K562 (cell line): ENCODE measurements around the gene DCUN1D2. TPM values are rescaled to one million over a fixed set of nuclear protein-coding genes. Genes with fewer than 3 reads are reported as not detected.
A peak's percentile ranks its signal among the peaks of the same experiment; 100 is the strongest.

Experiments
- ATAC-seq: fragments of 200-7000 bp; cut with Tn5 transposase; 3 replicates; pipeline ENCODE4 v1.9.1; 2020; ENCODE audit warnings: moderate library complexity
- BruUV-seq: library from RNA; stranded (reverse); fragments of 400-500 nt; replicated peaks from 2 replicates; lab custom pipeline; 2021; lab: Mats Ljungman, UMichigan
- CTCF ChIA-PET: fragments of 300-600 bp; formaldehyde crosslinking; extraction: SDS; loops from one replicate; lab custom pipeline; 2021; ENCODE audit warnings: low intra/inter-chr PET ratio; lab: Yijun Ruan, JAX
- POLR2A ChIA-PET: fragments of 300-600, 350-650 bp; sonication (Branson Sonifier 250); formaldehyde crosslinking; extraction: SDS; loops from one replicate; lab custom pipeline; 2021; ENCODE audit warnings: antibody characterized with exemption, inconsistent platforms; lab: Yijun Ruan, JAX
- DNase-seq, 4 experiments: peaks; one replicate each; pipeline versions ENCODE4 v3.0.0 to v3.0.0-alpha.2; 2011 to 2018; ENCODE audit warnings: low spot score in 3 of 4, mixed read lengths in 3 of 4; ENCODE audit errors: extremely low read depth in 1 of 4
- FAIRE-seq: peaks from 2 replicates; lab custom pipeline; 2011; peaks lifted over from hg19 to GRCh38; lab: Jason Lieb, UNC
- H2AFZ ChIP-seq: 2 replicates; pipeline ENCODE4 v1.6.0; 2011; ENCODE audit warnings: low read depth, low read length, control low read depth, inconsistent platforms
- H3K27ac ChIP-seq: fragments of 200-600 bp; 3 replicates; pipeline ENCODE4 v1.8.0; 2011; ENCODE audit warnings: low read depth, mild to moderate bottlenecking, control low read depth, inconsistent platforms, low read length, moderate library complexity, mixed read lengths; ENCODE audit errors: extremely low read depth
- H3K27me3 ChIP-seq, 2 experiments: fragments of 300-600 bp in 1 of 2; 2 replicates in 1 of 2; 3 replicates in 1 of 2; pipeline versions ENCODE4 v1.6.0 to v1.8.0; 2011; ENCODE audit warnings: inconsistent platforms in 2 of 2, low read length in 2 of 2, mild to moderate bottlenecking in 1 of 2, mixed read lengths in 1 of 2, moderate library complexity in 1 of 2; ENCODE audit not compliant: control insufficient read depth in 2 of 2, insufficient read depth in 2 of 2
- H3K36me3 ChIP-seq: fragments of 300-600 bp; 3 replicates; pipeline ENCODE4 v1.8.0; 2011; ENCODE audit warnings: mild to moderate bottlenecking, low read length, inconsistent platforms; ENCODE audit not compliant: control insufficient read depth, insufficient read depth
- H3K4me1 ChIP-seq, 2 experiments: fragments of 200-600 bp in 1 of 2; replicated peaks in 1 of 2; 2 replicates in 1 of 2; 3 replicates in 1 of 2; pipeline versions ENCODE4 v1.5.1 to v1.8.0; 2011; ENCODE audit warnings: inconsistent platforms in 2 of 2, low read length in 2 of 2, mild to moderate bottlenecking in 1 of 2, mixed read lengths in 1 of 2, moderate library complexity in 1 of 2; ENCODE audit not compliant: control insufficient read depth in 2 of 2, insufficient read depth in 2 of 2
- H3K4me2 ChIP-seq: 2 replicates; pipeline ENCODE4 v1.6.1; 2011; ENCODE audit warnings: low read length, control low read depth, inconsistent platforms, mixed read lengths; ENCODE audit not compliant: insufficient read depth
- H3K4me3 ChIP-seq: fragments of 200-600 bp; sonication (generic), shearing (Covaris generic); 2 replicates; pipeline ENCODE4 v1.5.1; 2016; ENCODE audit warnings: control low read depth, inconsistent platforms
- H3K79me2 ChIP-seq: fragments of 200-600 bp; 3 replicates; pipeline ENCODE4 v1.8.0; 2011; ENCODE audit warnings: low read length, inconsistent platforms; ENCODE audit not compliant: control insufficient read depth, insufficient read depth
- H3K9ac ChIP-seq, 2 experiments: 2 replicates each; pipeline versions ENCODE4 v1.6.0 to v1.6.1; 2011; ENCODE audit warnings: low read depth in 2 of 2, low read length in 2 of 2, control low read depth in 1 of 2, inconsistent platforms in 1 of 2, mild to moderate bottlenecking in 1 of 2, mixed read lengths in 1 of 2; ENCODE audit not compliant: insufficient read depth in 1 of 2
- H3K9me1 ChIP-seq: one replicate; pipeline ENCODE4 v1.6.0; 2011; ENCODE audit warnings: inconsistent platforms, mild to moderate bottlenecking, low read length, moderate library complexity; ENCODE audit not compliant: control insufficient read depth, insufficient read depth
- H3K9me3 ChIP-seq: replicated peaks from 2 replicates; pipeline ENCODE4 v1.5.1; 2011; ENCODE audit warnings: low read depth, low read length, inconsistent platforms; ENCODE audit not compliant: control insufficient read depth, insufficient read depth
- H4K20me1 ChIP-seq: replicated peaks from 2 replicates; pipeline ENCODE4 v1.6.1; 2011; ENCODE audit warnings: low read length, inconsistent platforms, mixed read lengths; ENCODE audit not compliant: control insufficient read depth, insufficient read depth
- BRF1 ChIP-seq: IDR thresholded peaks from 3 replicates; pipeline ENCODE4 v1.6.1; 2011; ENCODE audit warnings: borderline replicate concordance, mild to moderate bottlenecking; ENCODE audit not compliant: insufficient read length; ENCODE audit errors: extremely low read depth
- CSDE1 ChIP-seq, 2 experiments: fragments of 450-650 bp; IDR thresholded peaks; 2 replicates each; pipeline ENCODE4 v1.6.1; 2016; ENCODE audit warnings: mild to moderate bottlenecking in 1 of 2
- KLF13 ChIP-seq: fragments of 450-650 bp; IDR thresholded peaks from 2 replicates; pipeline ENCODE4 v1.6.1; 2016; ENCODE audit warnings: missing genetic modification characterization, low read depth, mild to moderate bottlenecking, missing compliant biosample characterization, moderate library complexity, borderline replicate concordance
- NCOA6 ChIP-seq: fragments of 450-650 bp; IDR thresholded peaks from 2 replicates; pipeline ENCODE4 v1.6.1; 2017; ENCODE audit warnings: mild to moderate bottlenecking
- PCBP2 ChIP-seq: fragments of 200-400 bp; formaldehyde crosslinking; IDR thresholded peaks from 2 replicates; pipeline ENCODE4 v1.6.1; 2018; ENCODE audit warnings: low read length, low read depth, mild to moderate bottlenecking, moderate library complexity; ENCODE audit not compliant: poor library complexity, severe bottlenecking
- PURB ChIP-seq: sonication (generic); formaldehyde crosslinking; IDR thresholded peaks from 2 replicates; pipeline ENCODE4 v1.9.0; 2021; ENCODE audit warnings: low read depth, mild to moderate bottlenecking, missing genetic modification reagents
- RFX5 ChIP-seq: IDR thresholded peaks from 2 replicates; pipeline ENCODE4 v1.6.1; 2011; ENCODE audit warnings: low read depth, mild to moderate bottlenecking, improper control_type of control experiment, low read length
- RFX7 ChIP-seq: fragments of 250-450 bp; sonication (Bioruptor Pico); IDR thresholded peaks from 2 replicates; pipeline ENCODE4 v1.5.1; 2021; ENCODE audit warnings: mild to moderate bottlenecking
- SPI1 ChIP-seq: IDR thresholded peaks from 2 replicates; pipeline ENCODE4 v1.6.1; 2011; ENCODE audit warnings: low read depth, low read length, control low read depth, borderline replicate concordance
- TAL1 ChIP-seq: fragments of 450-650 bp; IDR thresholded peaks from 2 replicates; pipeline ENCODE4 v1.6.1; 2016; ENCODE audit warnings: mild to moderate bottlenecking
- ZC3H8 ChIP-seq: fragments of 450-650 bp; IDR thresholded peaks from 2 replicates; pipeline ENCODE4 v1.6.1; 2017
- ZNF324 ChIP-seq: fragments of 250-450 bp; sonication (Bioruptor Pico); IDR thresholded peaks from 2 replicates; pipeline ENCODE4 v1.4.0; 2020; ENCODE audit warnings: mild to moderate bottlenecking
- ZNF644 ChIP-seq: fragments of 200-800 bp; sonication (Bioruptor generic); IDR thresholded peaks from 2 replicates; pipeline ENCODE4 v1.6.1; 2016; ENCODE audit warnings: low read depth, missing genetic modification characterization, missing compliant biosample characterization
- whole genome bisulfite sequencing: fragments of 100-300 bp; shearing (Covaris generic); methylation state at CpG from one replicate; pipeline ENCODE4 v1.1.6; 2016; ENCODE audit warnings: low coverage, mixed read lengths; ENCODE audit not compliant: insufficient coverage; ENCODE audit errors: missing lambda C conversion rate; 5-methylcytosine and 5-hydroxymethylcytosine counted together
- in situ Hi-C: fragments of 300-500 bp; cut with MboI; formaldehyde crosslinking; loops from 4 replicates; pipeline ENCODE4 v1.15.0; 2018; ENCODE audit warnings: inconsistent platforms, mixed read lengths
- intact Hi-C: fragments of 100-400 bp; cut with micrococcal nuclease; formaldehyde crosslinking; loops from 2 replicates; pipeline ENCODE4 v1.14.2; 2022
- polyA plus RNA-seq, 8 experiments: library from polyadenylated mRNA; depleted of rRNA in 4 of 8; stranded (reverse) in 5 of 8; unstranded in 3 of 8; fragments of >200 nt; fragmentation: Nextera tagmentation in 2 of 8; fragmentation: Illumina TruSeq in 1 of 8; extraction: Ambion mirVana in 2 of 8; extraction: Trizol in 1 of 8; gene quantifications; 2 replicates each; pipeline versions ENCODE4 v1.2.1 to v1.2.3, GENCODE V29; 2011 to 2014; ENCODE audit warnings: inconsistent platforms in 1 of 8, missing spikeins in 1 of 8
- total RNA-seq, 7 experiments: library from RNA; depleted of rRNA in 6 of 7; stranded (reverse); fragments of >200 nt in 6 of 7; fragmentation: Illumina TruSeq in 2 of 7; extraction: Trizol in 2 of 7; gene quantifications; 2 replicates each; pipeline versions ENCODE4 v1.2.1 to v1.2.3, GENCODE V29; 2011 to 2021; ENCODE audit warnings: low replicate concordance in 1 of 7
- TF ChIP-seq, protein P1 (sequence below): fragments of 250-450 bp; sonication (Bioruptor Pico); IDR thresholded peaks from 2 replicates; pipeline ENCODE4 v1.9.0; 2021; ENCODE audit warnings: mild to moderate bottlenecking, inconsistent platforms

DCUN1D2 gene
- total and polyA plus RNA-seq, 9 of the 15 experiments (the other 6 are each of a cell fraction or from before 2014, with no cell fraction given) = 2.1 to 16.8 (median 11.1) TPM

DNA sequence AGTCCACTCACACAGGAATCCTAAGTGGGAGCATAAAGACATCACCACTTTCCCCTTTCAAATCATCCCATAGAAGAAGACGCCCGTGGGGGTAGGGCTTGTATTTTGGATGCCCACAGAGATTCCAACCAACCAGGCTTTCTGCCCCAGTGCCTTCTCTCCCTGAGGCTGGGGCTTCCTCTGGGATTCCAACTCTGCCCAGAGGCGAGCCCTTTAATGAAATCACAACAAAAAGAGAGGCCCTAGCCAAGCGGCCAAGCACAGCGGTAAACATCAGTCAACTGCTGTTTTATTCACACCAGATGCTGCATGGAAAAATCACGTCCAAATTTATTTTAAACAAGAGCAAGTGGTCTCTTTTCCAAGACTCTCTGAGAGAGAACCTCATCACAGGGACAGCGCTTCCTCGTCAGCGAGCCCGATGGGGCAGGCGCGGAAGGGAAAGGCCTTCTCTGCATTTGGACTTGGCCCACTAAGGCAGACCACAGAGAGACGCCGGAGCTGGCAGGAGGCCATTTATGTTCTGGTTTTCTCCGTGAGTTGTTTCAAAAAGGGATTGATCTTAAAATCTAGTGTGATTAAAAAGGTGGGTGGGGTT, 68.7 kb downstream of the DCUN1D2 start:
- Histone ChIP-seq H3K79me2 (no peaks in the 10 kb centered on the region), H3K9me3 (no peaks in the 10 kb centered on the region), H3K9ac (no peak overlapping the region), H2AFZ (no peak overlapping the region), H3K4me3 (no peak overlapping the region), H4K20me1 (no peaks in the 10 kb centered on the region), H3K27me3 (peaks cover 6 to 47% of the 10 kb centered on the region in 2 experiments; a peak in 4 of 5 replicates), H3K36me3 (no peaks in the 10 kb centered on the region), H3K4me2 (no peak overlapping the region), H3K4me1 (peaks cover 7 to 32% of the 10 kb centered on the region in 2 experiments; a peak in 3 of 5 replicates), H3K9me1 (no peaks in the 10 kb centered on the region), H3K27ac (no peak overlapping the region)
- BruUV-seq = no TSS peak
- no peak for ATAC-seq
- no peak for TF ChIP-seq NCOA6
- in situ Hi-C loops (no loop called here), intact Hi-C loops (no loop called here)
- 36% methylated on average over 13 of the region's 15 CpGs for WGBS
- CTCF ChIA-PET = no interaction called here
- POLR2A ChIA-PET = no interaction called here
- no peak for FAIRE-seq
- DNase-seq = no peak

DNA sequence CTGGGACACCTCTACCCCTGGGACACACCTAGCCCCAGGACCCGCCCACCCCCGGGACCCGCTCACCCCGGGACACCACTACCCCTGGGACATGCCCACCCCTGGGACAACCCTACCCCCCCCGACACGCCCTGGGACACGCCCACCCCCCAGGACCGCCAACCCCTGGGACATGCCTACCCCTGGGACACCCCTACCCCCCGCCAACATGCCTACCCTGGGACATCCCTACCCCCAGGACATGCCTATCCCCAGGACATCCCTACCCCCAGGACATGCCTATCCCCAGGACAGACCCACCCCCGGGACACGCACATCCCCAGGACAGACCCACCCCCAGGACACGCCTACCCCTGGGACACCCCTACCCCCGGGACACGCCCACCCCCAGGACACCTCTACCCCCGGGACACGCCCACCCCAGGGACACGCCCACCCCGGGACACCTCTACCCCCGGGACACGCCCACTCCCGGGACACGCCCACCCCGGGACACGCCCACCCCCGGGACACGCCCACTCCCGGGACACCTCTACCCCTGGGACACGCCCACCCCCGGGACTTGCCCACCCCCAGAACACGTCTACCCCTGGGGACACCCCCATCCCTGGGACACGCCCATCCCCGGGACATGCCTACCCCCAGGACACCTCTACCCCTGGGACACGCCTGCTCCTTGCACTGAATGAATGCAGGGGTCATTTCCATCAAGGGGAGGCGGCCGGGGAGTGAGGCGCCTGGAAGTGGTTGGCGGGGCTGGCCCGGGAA, 69.5 kb downstream of the DCUN1D2 start:
- intact Hi-C loops = no loop called here
- POLR2A ChIA-PET = no interaction called here
- DNase-seq = peak; percentile 40 to 81 (median 74)

More for the DNA sequence above, 69.5 kb downstream of the DCUN1D2 start:
- CTCF ChIA-PET = no interaction called here
- no peak overlapping the region for H3K27ac ChIP-seq
- 6% methylated on average over 13 of the region's 38 CpGs for WGBS
- peaks cover 7 to 28% of the 10 kb centered on the region in 2 experiments; a peak in 3 of 5 replicates for H3K4me1 ChIP-seq
- peaks cover 11 to 46% of the 10 kb centered on the region in 2 experiments; a peak in 4 of 5 replicates for H3K27me3 ChIP-seq
- H4K20me1 ChIP-seq = no peaks in the 10 kb centered on the region
- ATAC-seq = peak; percentile 81
- no peaks in the 10 kb centered on the region for H3K9me3 ChIP-seq
- H3K4me3 ChIP-seq = no peak overlapping the region
- no peak for FAIRE-seq
- in situ Hi-C loops = no loop called here
- no TSS peak for BruUV-seq
- H3K9ac ChIP-seq = no peak overlapping the region
- peak overlapping the region; percentile 60; the same call in 1 of the 2 replicates for H3K4me2 ChIP-seq
- H3K9me1 ChIP-seq = no peaks in the 10 kb centered on the region
- no peak overlapping the region for H2AFZ ChIP-seq
- TF ChIP-seq BRF1 (no peak), PCBP2 (no peak), RFX7 (CRISPR knock-in tag) (no peak), KLF13 (tag) (no peak), PURB (CRISPR knock-in tag) (no peak), RFX5 (no peak), CSDE1 (IDR thresholded peaks at IDR 0.05) (no peak), ZNF324 (CRISPR knock-in tag) (no peak), ZC3H8 (no peak), TAL1 (no peak), ZNF644 (no peak), SPI1 (no peak)
- TF ChIP-seq, protein P1, sequence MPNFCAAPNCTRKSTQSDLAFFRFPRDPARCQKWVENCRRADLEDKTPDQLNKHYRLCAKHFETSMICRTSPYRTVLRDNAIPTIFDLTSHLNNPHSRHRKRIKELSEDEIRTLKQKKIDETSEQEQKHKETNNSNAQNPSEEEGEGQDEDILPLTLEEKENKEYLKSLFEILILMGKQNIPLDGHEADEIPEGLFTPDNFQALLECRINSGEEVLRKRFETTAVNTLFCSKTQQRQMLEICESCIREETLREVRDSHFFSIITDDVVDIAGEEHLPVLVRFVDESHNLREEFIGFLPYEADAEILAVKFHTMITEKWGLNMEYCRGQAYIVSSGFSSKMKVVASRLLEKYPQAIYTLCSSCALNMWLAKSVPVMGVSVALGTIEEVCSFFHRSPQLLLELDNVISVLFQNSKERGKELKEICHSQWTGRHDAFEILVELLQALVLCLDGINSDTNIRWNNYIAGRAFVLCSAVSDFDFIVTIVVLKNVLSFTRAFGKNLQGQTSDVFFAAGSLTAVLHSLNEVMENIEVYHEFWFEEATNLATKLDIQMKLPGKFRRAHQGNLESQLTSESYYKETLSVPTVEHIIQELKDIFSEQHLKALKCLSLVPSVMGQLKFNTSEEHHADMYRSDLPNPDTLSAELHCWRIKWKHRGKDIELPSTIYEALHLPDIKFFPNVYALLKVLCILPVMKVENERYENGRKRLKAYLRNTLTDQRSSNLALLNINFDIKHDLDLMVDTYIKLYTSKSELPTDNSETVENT (CRISPR knock-in tag) = no peak
- no peaks in the 10 kb centered on the region for H3K79me2 ChIP-seq
- no peaks in the 10 kb centered on the region for H3K36me3 ChIP-seq
